PFSK-1 (cell line): Measurements from ENCODE around the gene ADAM8.

Source experiments
- FOXP2 ChIP-seq: optimal IDR thresholded peaks from 2 replicates; pipeline ENCODE3; 2011; ENCODE audit warnings: borderline replicate concordance, control low read depth, inconsistent platforms; ENCODE audit not compliant: insufficient read depth; ENCODE audit errors: extremely low read length, extremely low read depth
- POLR2AphosphoS5 ChIP-seq: IDR thresholded peaks from 2 replicates; pipeline ENCODE4 v1.6.1; 2012; ENCODE audit warnings: low read depth, mild to moderate bottlenecking, control low read depth, low read length, moderate library complexity
- SIN3A ChIP-seq: IDR thresholded peaks from 2 replicates; pipeline ENCODE4 v1.6.1; 2012; ENCODE audit warnings: mild to moderate bottlenecking, low read length, moderate library complexity, borderline replicate concordance; ENCODE audit not compliant: insufficient read depth
- TAF1 ChIP-seq: IDR thresholded peaks from 2 replicates; pipeline ENCODE4 v1.6.1; 2012; ENCODE audit warnings: low read length, control low read depth, borderline replicate concordance; ENCODE audit not compliant: insufficient read depth
- TF ChIP-seq, protein P1 (sequence below), 2 experiments: IDR thresholded peaks; 2 replicates each; pipeline versions ENCODE4 v1.6.1 to v1.8.0; 2011 to 2012; ENCODE audit warnings: low read depth in 2 of 2, low read length in 2 of 2, control low read depth in 1 of 2, inconsistent platforms in 1 of 2, mild to moderate bottlenecking in 1 of 2, moderate library complexity in 1 of 2; ENCODE audit not compliant: insufficient read depth in 1 of 2

The ADAM8 gene

DNA sequence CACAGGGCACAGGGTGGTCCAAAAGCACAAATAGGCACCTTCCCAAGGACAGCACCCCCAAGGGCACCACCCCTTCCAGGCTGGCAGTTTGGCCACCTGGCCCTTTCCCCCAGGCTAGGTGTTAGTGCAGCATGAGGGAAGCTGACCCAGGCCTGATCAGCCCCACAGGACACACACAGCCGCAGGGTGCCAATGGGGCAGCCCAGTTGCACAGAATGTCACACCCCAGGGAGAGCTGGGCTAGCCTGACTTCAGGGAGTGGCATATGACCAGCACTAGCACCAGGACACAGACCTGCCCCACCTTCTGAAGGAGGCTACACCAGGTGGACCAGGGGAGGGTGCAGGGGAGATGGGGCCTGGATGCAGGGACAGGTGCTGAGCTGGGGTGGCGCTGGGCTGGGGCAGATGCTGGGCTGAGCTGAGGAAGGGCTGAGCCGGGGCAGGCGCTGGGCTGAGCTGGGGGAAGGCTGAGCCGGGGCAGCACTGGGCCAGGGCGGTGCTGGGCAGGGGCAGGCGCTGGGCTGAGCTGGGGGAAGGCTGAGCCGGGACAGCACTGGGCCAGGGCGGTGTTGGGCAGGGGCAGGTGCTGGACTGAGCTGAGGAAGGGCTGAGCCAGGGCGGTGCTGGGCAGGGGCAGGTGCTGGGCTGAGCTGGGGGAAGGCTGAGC lies 3.9 kb upstream of the ADAM8 start:
- TF ChIP-seq TAF1 (no peak), SIN3A (no peak), POLR2AphosphoS5 (no peak), FOXP2 (no peak)
- TF ChIP-seq, protein P1, sequence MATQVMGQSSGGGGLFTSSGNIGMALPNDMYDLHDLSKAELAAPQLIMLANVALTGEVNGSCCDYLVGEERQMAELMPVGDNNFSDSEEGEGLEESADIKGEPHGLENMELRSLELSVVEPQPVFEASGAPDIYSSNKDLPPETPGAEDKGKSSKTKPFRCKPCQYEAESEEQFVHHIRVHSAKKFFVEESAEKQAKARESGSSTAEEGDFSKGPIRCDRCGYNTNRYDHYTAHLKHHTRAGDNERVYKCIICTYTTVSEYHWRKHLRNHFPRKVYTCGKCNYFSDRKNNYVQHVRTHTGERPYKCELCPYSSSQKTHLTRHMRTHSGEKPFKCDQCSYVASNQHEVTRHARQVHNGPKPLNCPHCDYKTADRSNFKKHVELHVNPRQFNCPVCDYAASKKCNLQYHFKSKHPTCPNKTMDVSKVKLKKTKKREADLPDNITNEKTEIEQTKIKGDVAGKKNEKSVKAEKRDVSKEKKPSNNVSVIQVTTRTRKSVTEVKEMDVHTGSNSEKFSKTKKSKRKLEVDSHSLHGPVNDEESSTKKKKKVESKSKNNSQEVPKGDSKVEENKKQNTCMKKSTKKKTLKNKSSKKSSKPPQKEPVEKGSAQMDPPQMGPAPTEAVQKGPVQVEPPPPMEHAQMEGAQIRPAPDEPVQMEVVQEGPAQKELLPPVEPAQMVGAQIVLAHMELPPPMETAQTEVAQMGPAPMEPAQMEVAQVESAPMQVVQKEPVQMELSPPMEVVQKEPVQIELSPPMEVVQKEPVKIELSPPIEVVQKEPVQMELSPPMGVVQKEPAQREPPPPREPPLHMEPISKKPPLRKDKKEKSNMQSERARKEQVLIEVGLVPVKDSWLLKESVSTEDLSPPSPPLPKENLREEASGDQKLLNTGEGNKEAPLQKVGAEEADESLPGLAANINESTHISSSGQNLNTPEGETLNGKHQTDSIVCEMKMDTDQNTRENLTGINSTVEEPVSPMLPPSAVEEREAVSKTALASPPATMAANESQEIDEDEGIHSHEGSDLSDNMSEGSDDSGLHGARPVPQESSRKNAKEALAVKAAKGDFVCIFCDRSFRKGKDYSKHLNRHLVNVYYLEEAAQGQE (IDR thresholded peaks at IDR 0.05; ENCODE audit: insufficient read depth in 1 of 2, low read depth in 2 of 2, low read length in 2 of 2), result no peak

DNA sequence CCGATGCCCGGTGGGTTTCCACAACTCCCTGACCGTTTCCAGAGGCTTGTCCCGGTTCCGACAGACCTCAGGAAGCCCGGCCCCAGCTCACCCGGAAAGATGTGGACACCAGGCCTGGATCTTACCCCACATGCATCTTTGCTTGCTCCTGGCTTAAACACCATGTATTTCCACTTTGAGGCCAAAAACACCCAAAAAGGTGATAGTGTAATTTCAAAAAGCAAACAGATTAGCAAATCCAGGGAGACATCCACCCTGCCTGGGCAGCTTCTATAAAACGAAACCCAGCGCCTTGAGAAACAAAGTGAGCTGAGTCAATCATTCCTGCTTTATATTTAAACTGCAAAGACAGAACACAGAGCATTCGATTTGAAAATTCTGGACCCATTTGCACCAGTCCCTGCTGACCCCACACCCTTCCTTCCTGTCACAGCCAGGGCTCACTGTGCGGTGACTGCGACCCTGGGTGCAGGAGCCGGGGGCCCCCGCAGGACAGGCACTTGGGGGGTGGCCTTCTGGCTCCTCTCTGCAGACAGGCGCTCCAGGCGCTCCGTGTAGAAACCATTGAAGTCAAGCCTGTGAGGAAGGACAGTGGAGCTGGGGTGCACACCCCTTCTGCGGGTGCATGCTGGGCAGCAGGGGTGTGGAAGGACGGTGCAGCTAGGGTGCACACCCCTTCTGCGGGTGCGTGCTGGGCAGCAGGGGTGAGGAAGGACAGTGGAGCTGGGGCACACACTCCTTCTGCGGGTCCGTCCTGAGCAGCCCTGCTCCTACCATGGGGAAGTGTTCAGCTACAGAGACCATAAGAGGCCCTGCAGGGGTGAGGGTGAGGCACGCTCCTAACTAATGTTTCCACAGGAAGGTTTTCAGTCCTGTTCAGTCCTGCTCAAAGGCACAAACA lies 2.9 kb upstream of the ADAM8 start:
- no peak for TF ChIP-seq FOXP2
- TF ChIP-seq POLR2AphosphoS5, result no peak
- TF ChIP-seq TAF1, result no peak
- TF ChIP-seq, protein P1 (IDR thresholded peaks at IDR 0.05; ENCODE audit: insufficient read depth in 1 of 2, low read depth in 2 of 2, low read length in 2 of 2), result no peak
- no peak for TF ChIP-seq SIN3A

DNA sequence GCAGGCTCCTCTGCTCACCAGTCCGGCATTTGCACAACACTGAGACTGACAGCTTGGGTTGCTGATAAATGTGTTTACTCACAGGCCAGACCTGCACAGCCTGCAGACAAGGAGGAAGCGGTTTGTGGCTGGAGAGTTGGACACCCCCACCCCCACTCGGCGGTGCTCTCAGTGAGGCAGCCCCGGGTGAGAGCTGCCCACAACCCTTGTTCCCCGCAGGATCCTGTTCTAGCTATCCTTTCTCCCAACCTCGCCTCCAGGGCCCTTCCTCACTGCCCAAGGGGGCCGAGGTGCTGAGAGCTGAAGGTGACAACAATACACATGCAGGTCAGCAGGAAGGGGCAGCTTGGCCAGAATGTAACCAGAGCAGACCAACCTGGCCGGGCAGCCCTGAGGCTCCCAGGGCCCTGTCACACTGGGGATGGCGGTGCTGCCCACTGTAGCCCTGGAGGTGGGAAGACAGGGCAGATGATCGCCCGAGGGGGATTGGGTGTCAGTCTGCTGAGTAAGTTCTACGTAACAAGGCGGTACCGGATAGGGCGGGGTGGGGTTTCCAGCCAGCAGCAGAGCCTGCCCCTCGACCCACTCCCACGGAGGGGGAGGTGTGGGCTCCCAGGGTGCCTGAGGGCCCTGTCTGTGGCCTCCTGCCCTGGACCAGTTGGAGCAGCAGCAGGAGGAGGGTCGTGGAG lies 2.1 kb upstream of the ADAM8 start:
- TF ChIP-seq, protein P1 (IDR thresholded peaks at IDR 0.05; ENCODE audit: insufficient read depth in 1 of 2, low read depth in 2 of 2, low read length in 2 of 2), result no peak
- TF ChIP-seq POLR2AphosphoS5 (no peak), FOXP2 (peak; percentile 97)

DNA sequence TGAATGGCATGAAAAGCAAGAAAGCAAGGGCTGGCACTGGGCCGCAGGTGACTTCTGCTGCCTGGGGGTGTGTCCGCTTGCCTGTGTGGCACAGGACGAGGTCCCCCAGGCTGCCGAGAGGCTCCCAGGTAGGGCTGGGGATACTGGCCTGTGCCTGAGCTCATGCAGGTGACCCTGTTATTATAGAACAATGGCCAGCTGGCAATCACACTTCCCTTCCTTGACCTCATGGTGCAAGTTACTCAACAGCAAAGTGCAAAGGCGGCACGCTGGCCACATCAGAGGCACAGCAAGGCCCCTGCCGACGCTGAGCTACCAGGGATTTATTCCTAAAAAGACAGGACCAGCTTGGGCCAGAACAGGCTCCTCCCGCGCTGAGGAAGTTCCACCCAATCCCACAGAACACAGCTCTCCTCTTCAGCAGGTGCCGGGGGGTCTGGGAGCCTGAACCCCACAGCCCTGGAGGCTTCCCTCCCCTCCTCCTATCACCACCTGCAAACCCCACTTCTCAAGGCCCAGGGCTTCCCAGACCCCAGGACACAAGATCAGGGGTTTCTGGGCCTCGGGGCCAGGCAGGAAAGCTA lies 1.4 kb upstream of the ADAM8 start:
- TF ChIP-seq SIN3A (no peak), POLR2AphosphoS5 (no peak), TAF1 (no peak), FOXP2 (no peak)
- TF ChIP-seq, protein P1 (IDR thresholded peaks at IDR 0.05; ENCODE audit: insufficient read depth in 1 of 2, low read depth in 2 of 2, low read length in 2 of 2), result no peak
